Measurements from ENCODE around the gene COMT. TPM values are rescaled to one million over a fixed set of nuclear protein-coding genes. Genes with fewer than 3 reads are reported as not detected.

COMT gene
- total and polyA plus RNA-seq, 9 of the 15 experiments (the other 6 are each of a cell fraction or from before 2014, with no cell fraction given): 12.5 to 351 (median 155) TPM

DNA sequence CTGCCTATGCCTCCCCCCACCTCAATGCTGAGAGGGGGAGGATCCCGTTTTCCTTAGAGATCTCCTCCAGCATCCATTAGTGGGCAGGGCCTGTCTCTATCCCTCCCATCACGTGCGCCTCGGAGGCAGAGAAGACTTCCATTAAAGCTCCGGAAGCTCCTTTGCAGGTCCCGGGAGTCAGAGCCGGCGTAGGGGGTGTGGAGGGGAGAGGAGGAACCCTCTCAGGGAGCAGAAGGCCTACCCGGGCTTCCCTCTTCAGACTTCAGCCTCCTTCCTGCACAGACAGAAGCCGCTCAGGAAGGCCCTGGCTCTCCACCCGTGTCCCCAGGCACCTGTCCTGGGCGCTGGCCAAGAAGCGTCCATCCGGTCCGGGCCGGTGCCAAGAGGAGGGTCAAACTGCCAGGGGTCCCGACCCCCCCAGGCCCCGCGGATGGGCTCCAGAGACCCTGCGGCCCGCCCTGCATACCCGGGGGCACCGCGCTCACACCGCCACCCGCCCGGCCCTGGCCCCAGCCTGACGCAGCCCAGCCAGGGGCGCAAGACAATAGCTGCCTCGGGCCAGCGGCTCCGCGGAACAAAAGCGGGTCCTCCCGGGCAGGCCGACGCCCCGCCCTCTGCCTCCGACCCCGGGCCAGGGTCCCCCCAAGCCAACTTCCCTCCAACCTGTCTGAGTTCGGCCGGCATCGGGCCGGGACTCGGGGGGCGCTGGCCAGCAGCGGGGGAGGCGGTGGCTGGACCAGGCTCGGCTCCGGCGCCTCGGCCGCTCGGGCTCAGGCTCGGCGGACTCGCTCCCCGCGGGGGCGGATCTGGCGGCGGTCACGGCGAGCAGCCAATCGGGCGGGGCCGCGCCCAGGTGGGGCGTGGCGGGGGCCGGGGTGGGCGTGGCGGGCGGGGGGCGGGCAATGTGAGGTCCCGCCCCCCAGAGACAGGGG is 45.1 kb downstream of the COMT start (continued):
- TF ChIP-seq PKNOX1 (IDR thresholded peaks at IDR 0.05) (no peak), ATF1 (CRISPR knock-in tag; IDR thresholded peaks at IDR 0.05) (no peak; the same call in 1 of the 2 replicates), ATF1 (tag; IDR thresholded peaks at IDR 0.05) (peak; percentile 78), PHB (CRISPR knock-in tag; IDR thresholded peaks at IDR 0.05) (peak; percentile 97), BRD9 (IDR thresholded peaks at IDR 0.05; ENCODE audit: low read depth, partially characterized antibody) (no peak), RHOXF2B (CRISPR knock-in tag; conservative IDR thresholded peaks at IDR 0.05) (0 out of 2 replicates have a peak, but pooled peaks have one; percentile 21), ZNF75A (CRISPR knock-in tag; IDR thresholded peaks at IDR 0.05) (no peak), TBP (optimal IDR thresholded peaks at IDR 0.05; ENCODE audit: low read depth, low read length) (peak; percentile 30), ZNF175 (CRISPR knock-in tag; IDR thresholded peaks at IDR 0.05; ENCODE audit: low read depth) (no peak), KDM2B (CRISPR knock-in tag; IDR thresholded peaks at IDR 0.05) (peak; percentile 100), ZNF146 (CRISPR knock-in tag; IDR thresholded peaks at IDR 0.05; ENCODE audit: unreplicated experiment) (no peak), SMAD1 (IDR thresholded peaks at IDR 0.05; ENCODE audit: low read depth, low read length, partially characterized antibody) (peak; percentile 44), RBM14 (IDR thresholded peaks at IDR 0.05; ENCODE audit: borderline replicate concordance, insufficient read depth, low read depth, low read length) (0 out of 2 replicates have a peak, but pooled peaks have one; percentile 85), POLR2AphosphoS2 (IDR thresholded peaks at IDR 0.05; ENCODE audit: low read length) (no peak), MTF1 (CRISPR knock-in tag; IDR thresholded peaks at IDR 0.05; ENCODE audit: borderline replicate concordance) (no peak), RBM15 (IDR thresholded peaks at IDR 0.05; ENCODE audit: insufficient read depth, low read length) (no peak), FOXP1 (CRISPR knock-in tag; IDR thresholded peaks at IDR 0.05) (no peak), SOX6 (IDR thresholded peaks at IDR 0.05) (peak; percentile 79), LARP7 (IDR thresholded peaks at IDR 0.05) (no peak)
- TF ChIP-seq, protein P1, sequence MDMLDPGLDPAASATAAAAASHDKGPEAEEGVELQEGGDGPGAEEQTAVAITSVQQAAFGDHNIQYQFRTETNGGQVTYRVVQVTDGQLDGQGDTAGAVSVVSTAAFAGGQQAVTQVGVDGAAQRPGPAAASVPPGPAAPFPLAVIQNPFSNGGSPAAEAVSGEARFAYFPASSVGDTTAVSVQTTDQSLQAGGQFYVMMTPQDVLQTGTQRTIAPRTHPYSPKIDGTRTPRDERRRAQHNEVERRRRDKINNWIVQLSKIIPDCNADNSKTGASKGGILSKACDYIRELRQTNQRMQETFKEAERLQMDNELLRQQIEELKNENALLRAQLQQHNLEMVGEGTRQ (CRISPR knock-in tag; IDR thresholded peaks at IDR 0.05): peak; percentile 79
- TF ChIP-seq, protein P2, sequence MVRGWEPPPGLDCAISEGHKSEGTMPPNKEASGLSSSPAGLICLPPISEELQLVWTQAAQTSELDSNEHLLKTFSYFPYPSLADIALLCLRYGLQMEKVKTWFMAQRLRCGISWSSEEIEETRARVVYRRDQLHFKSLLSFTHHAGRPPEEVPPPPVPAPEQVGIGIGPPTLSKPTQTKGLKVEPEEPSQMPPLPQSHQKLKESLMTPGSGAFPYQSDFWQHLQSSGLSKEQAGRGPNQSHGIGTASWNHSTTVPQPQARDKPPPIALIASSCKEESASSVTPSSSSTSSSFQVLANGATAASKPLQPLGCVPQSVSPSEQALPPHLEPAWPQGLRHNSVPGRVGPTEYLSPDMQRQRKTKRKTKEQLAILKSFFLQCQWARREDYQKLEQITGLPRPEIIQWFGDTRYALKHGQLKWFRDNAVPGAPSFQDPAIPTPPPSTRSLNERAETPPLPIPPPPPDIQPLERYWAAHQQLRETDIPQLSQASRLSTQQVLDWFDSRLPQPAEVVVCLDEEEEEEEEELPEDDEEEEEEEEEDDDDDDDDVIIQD (CRISPR knock-in tag; IDR thresholded peaks at IDR 0.05): peak; percentile 39; the same call in 1 of the 2 replicates
- TF ChIP-seq, protein P3, sequence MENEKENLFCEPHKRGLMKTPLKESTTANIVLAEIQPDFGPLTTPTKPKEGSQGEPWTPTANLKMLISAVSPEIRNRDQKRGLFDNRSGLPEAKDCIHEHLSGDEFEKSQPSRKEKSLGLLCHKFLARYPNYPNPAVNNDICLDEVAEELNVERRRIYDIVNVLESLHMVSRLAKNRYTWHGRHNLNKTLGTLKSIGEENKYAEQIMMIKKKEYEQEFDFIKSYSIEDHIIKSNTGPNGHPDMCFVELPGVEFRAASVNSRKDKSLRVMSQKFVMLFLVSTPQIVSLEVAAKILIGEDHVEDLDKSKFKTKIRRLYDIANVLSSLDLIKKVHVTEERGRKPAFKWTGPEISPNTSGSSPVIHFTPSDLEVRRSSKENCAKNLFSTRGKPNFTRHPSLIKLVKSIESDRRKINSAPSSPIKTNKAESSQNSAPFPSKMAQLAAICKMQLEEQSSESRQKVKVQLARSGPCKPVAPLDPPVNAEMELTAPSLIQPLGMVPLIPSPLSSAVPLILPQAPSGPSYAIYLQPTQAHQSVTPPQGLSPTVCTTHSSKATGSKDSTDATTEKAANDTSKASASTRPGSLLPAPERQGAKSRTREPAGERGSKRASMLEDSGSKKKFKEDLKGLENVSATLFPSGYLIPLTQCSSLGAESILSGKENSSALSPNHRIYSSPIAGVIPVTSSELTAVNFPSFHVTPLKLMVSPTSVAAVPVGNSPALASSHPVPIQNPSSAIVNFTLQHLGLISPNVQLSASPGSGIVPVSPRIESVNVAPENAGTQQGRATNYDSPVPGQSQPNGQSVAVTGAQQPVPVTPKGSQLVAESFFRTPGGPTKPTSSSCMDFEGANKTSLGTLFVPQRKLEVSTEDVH (IDR thresholded peaks at IDR 0.05; ENCODE audit: low read depth, partially characterized antibody): no peak
- TF ChIP-seq, protein P4, sequence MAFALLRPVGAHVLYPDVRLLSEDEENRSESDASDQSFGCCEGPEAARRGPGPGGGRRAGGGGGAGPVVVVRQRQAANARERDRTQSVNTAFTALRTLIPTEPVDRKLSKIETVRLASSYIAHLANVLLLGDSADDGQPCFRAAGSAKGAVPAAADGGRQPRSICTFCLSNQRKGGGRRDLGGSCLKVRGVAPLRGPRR (CRISPR knock-in tag; IDR thresholded peaks at IDR 0.05): no peak
